Testis (tissue), 3 donors: Measurements from ENCODE around the gene SKP1. TPM values are rescaled to one million over a fixed set of nuclear protein-coding genes. Genes with fewer than 3 reads are reported as not detected.

Experiments
- DNase-seq: peaks from one replicate; pipeline ENCODE4 v3.0.0-alpha.2; 2019
- H3K27ac ChIP-seq, 2 donors: fragments of 200-600 bp; sonication (generic); one replicate each; pipeline ENCODE4 v1.5.1; 2019
- H3K27me3 ChIP-seq: fragments of 200-600 bp; sonication (generic); one replicate; pipeline ENCODE4 v1.5.1; 2019
- H3K36me3 ChIP-seq: fragments of 200-600 bp; sonication (generic); one replicate; pipeline ENCODE4 v1.5.1; 2017; ENCODE audit warnings: low read depth; ENCODE audit errors: missing control alignments
- H3K4me1 ChIP-seq: fragments of 200-600 bp; sonication (generic); one replicate; pipeline ENCODE4 v1.5.1; 2019
- H3K4me3 ChIP-seq, 2 donors: fragments of 200-600 bp; sonication (generic); one replicate each; pipeline ENCODE4 v1.5.1; 2017 to 2019
- H3K9me3 ChIP-seq: fragments of 200-600 bp; sonication (generic); one replicate; pipeline ENCODE4 v1.5.1; 2017
- CTCF ChIP-seq, 3 experiments: fragments of 450-650 bp in 2 of 3; fragments of 200-600 bp in 1 of 3; sonication (generic) in 1 of 3; IDR thresholded peaks; one replicate each; pipeline ENCODE4 v1.5.1; 2016 to 2019; ENCODE audit warnings: antibody characterized with exemption in 3 of 3, mild to moderate bottlenecking in 2 of 3, moderate library complexity in 1 of 3
- POLR2A ChIP-seq: fragments of 450-650 bp; IDR thresholded peaks from one replicate; pipeline ENCODE4 v1.6.1; 2017; ENCODE audit warnings: antibody characterized with exemption, mild to moderate bottlenecking, moderate library complexity
- WGBS, 2 donors: methylation state at CpG; one replicate each; pipeline ENCODE4 v1.1.5; 2018; 5-methylcytosine and 5-hydroxymethylcytosine counted together
- intact Hi-C: fragments of 100-400 bp; cut with DNase I; formaldehyde crosslinking; loops from one replicate; pipeline ENCODE4 v1.15.1; 2023; ENCODE audit warnings: low total_unique reads
- polyA plus RNA-seq: library from polyadenylated mRNA; stranded (reverse); fragments of 350-450 nt; fragmentation: Illumina TruSeq; extraction: RNeasy Lipid Tissue Mini Kit (QIAGEN cat#74804); gene quantifications from one replicate; pipeline ENCODE4 v1.2.3, GENCODE V29; 2014; ENCODE audit warnings: low read depth, low replicate concordance; ENCODE audit not compliant: insufficient read depth
- total RNA-seq, 2 donors: library from RNA; depleted of rRNA; stranded (reverse); fragments of >200 nt; gene quantifications; one replicate each; pipeline ENCODE4 v1.2.3, GENCODE V29; 2016

The SKP1 gene
- total and polyA plus RNA-seq, 3 donors from 2014 or later, result 336 to 919 (median 459) TPM

GRCh38 chr5:134112726-134113362, 63.9 kb downstream of the SKP1 start:
- no peaks in the 10 kb centered on the region for H3K4me1 ChIP-seq
- DNase-seq, result no peak
- no peak for TF ChIP-seq POLR2A
- TF ChIP-seq CTCF (IDR thresholded peaks at IDR 0.05), result no peak
- no peaks in the 10 kb centered on the region for H3K36me3 ChIP-seq
- no peak overlapping the region for H3K27ac ChIP-seq
- H3K9me3 ChIP-seq, result no peaks in the 10 kb centered on the region
- H3K4me3 ChIP-seq, result no peak overlapping the region
- intact Hi-C loops, result no loop called here
- WGBS, 2 donors, result 36 to 52% methylated on average over 4 to 18 of the region's 18 CpGs
- H3K27me3 ChIP-seq, result no peaks in the 10 kb centered on the region

DNA sequence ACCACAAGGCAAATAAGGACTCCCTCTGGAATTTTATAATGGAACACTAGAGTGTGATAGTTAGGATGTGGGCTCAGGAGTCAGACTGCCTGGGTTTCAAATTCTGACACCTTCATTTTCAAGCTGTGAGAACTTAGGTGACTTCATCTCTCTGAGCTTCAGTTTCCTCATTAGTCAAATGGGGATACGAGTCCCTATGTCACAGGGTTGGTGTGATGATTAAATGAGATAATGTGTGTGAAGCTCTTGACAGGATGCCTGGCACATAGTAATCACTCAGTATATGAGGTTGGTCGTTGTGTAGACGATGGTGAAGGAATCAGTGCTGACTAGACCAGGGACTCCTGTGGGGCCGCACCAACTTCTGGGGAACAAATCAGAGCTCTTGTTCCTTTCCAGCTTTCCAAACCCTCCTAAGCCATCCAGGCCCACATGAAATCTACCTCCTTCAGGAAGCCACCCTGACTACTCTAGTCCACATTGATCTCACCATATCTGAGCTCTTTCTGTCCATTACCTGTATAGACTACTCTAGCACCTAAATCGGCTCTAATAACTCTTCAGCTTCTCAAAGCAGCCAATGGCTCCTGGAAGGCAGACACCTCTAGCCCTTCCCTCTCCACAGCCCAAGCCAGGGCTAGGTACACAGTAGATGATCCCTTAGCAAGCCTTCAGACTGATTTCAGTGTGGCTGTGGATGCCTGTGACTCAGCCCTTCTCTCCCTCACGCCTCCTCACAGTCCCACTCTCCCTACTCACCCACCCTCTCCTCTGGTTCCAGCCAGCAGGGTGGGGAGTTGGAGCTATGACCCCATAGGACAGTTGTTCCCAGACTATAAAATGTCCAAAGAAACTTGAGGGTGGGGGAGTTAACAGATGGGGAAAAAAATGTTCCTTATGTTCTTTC, 64.8 kb downstream of the SKP1 start:
- intact Hi-C loops, result no loop called here
- WGBS, 2 donors, result 84 to 89% methylated on average over 6 of the region's 6 CpGs

GRCh38 chr5:134110382-134110781, 66.4 kb downstream of the SKP1 start:
- no peak for DNase-seq

More for the DNA sequence above, 64.8 kb downstream of the SKP1 start:
- Histone ChIP-seq H3K4me1 (no peaks in the 10 kb centered on the region), H3K27me3 (no peaks in the 10 kb centered on the region), H3K4me3 (no peak overlapping the region), H3K27ac (no peak overlapping the region), H3K9me3 (no peaks in the 10 kb centered on the region), H3K36me3 (no peaks in the 10 kb centered on the region)
- no peak for DNase-seq
- TF ChIP-seq CTCF (IDR thresholded peaks at IDR 0.05), result no peak
- no peak for TF ChIP-seq POLR2A

GRCh38 chr5:134107779-134108178, 69.0 kb downstream of the SKP1 start:
- no peaks in the 10 kb centered on the region for H3K9me3 ChIP-seq
- no peaks in the 10 kb centered on the region for H3K36me3 ChIP-seq
- no peak for TF ChIP-seq POLR2A
- no peak for TF ChIP-seq CTCF (IDR thresholded peaks at IDR 0.05)
- no peaks in the 10 kb centered on the region for H3K27me3 ChIP-seq
- WGBS, 2 donors, result 93 to 94% methylated on average over 3 of the region's 3 CpGs
- no peak overlapping the region for H3K27ac ChIP-seq
- intact Hi-C loops, result no loop called here
- H3K4me3 ChIP-seq, result no peak overlapping the region
- DNase-seq, result no peak
- H3K4me1 ChIP-seq, result no peaks in the 10 kb centered on the region

More at GRCh38 chr5:134110382-134110781, 66.4 kb downstream of the SKP1 start:
- intact Hi-C loops, result no loop called here
- H3K27ac ChIP-seq, result no peak overlapping the region
- no peaks in the 10 kb centered on the region for H3K27me3 ChIP-seq
- TF ChIP-seq CTCF (IDR thresholded peaks at IDR 0.05), result no peak
- no peaks in the 10 kb centered on the region for H3K36me3 ChIP-seq
- no peaks in the 10 kb centered on the region for H3K4me1 ChIP-seq
- no peaks in the 10 kb centered on the region for H3K9me3 ChIP-seq
- 79 to 88% methylated on average over 10 of the region's 10 CpGs for WGBS, 2 donors
- H3K4me3 ChIP-seq, result no peak overlapping the region
